ENCODE measurements around the gene NRXN2. TPM values are rescaled to one million over a fixed set of nuclear protein-coding genes. Genes with fewer than 3 reads are reported as not detected.
A peak's percentile ranks its signal among the peaks of the same experiment; 100 is the strongest.

Gene NRXN2
- total RNA-seq, 1 donor = 5.2 TPM

DNA sequence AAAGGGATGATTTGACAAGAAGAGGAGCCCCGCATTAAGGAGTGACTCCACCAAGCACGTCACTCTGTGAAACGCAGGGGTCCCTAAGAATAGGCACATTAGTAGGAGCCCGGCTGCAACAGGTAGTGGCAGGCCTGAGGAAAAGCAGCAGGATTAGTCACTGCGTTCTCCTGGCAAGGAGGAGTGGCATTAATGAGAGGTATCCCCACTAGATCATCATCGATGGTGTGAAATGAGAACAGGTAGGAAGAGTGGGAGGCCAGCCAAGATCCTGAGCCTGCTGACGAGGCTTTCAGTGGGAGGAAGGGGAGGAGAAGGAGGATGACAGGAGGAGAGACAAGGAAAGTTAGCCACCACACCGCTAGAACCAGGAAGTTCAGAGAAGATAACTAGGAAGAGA, 38.6 kb downstream of the NRXN2 start:
- no peak overlapping the region for H3K4me3 ChIP-seq (ENCODE audit: low read depth, low read length)
- DNase-seq (ENCODE audit: low read depth) = no peak
- TF ChIP-seq, protein P1, sequence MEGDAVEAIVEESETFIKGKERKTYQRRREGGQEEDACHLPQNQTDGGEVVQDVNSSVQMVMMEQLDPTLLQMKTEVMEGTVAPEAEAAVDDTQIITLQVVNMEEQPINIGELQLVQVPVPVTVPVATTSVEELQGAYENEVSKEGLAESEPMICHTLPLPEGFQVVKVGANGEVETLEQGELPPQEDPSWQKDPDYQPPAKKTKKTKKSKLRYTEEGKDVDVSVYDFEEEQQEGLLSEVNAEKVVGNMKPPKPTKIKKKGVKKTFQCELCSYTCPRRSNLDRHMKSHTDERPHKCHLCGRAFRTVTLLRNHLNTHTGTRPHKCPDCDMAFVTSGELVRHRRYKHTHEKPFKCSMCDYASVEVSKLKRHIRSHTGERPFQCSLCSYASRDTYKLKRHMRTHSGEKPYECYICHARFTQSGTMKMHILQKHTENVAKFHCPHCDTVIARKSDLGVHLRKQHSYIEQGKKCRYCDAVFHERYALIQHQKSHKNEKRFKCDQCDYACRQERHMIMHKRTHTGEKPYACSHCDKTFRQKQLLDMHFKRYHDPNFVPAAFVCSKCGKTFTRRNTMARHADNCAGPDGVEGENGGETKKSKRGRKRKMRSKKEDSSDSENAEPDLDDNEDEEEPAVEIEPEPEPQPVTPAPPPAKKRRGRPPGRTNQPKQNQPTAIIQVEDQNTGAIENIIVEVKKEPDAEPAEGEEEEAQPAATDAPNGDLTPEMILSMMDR (IDR thresholded peaks at IDR 0.05; ENCODE audit: insufficient read depth, low read depth, low read length) = no peak

DNA sequence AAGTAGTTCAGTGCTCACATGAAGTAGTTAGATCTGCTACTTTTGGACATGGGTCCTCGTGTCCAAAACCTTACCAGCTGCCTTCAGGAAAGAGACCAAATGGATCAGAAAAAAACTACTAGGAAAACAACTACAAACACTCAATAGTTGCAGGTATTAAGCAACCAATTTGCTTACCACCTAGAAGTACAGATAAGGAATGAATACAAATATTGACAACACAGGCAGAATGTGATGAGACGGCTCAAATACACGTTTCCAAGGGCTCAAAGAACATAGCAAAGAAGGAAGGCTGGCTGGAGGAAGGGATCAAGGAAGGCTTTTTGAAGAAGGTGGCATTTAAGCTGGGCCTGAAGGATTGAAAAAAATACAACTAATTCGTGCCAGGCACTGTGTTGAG, 41.8 kb downstream of the NRXN2 start:
- TF ChIP-seq, protein P1 (IDR thresholded peaks at IDR 0.05; ENCODE audit: insufficient read depth, low read depth, low read length) = no peak
- no peak for DNase-seq (ENCODE audit: low read depth)
- no peak overlapping the region for H3K4me3 ChIP-seq (ENCODE audit: low read depth, low read length)

DNA sequence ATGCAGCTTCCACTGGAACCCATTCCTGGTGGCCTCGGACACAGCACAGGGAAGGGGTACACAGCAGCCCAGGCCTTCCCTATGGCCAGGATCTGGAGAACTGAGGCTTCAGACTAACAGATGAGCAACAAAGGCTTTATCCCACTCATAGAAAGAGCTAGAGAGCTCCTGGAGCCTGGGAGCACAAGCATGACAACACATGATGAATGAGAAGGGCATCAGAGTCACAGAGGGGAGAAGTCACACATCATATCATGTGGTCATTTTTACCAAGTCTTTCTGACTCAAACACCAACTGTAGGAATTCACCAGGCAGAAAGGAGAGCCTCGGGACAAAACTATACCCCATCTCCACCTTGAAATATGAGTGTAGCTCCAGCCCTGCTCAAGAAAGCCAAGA, 43.2 kb downstream of the NRXN2 start:
- H3K4me3 ChIP-seq (ENCODE audit: low read depth, low read length) = no peak overlapping the region
- TF ChIP-seq, protein P1 (IDR thresholded peaks at IDR 0.05; ENCODE audit: insufficient read depth, low read depth, low read length) = no peak
- DNase-seq (ENCODE audit: low read depth) = no peak

DNA sequence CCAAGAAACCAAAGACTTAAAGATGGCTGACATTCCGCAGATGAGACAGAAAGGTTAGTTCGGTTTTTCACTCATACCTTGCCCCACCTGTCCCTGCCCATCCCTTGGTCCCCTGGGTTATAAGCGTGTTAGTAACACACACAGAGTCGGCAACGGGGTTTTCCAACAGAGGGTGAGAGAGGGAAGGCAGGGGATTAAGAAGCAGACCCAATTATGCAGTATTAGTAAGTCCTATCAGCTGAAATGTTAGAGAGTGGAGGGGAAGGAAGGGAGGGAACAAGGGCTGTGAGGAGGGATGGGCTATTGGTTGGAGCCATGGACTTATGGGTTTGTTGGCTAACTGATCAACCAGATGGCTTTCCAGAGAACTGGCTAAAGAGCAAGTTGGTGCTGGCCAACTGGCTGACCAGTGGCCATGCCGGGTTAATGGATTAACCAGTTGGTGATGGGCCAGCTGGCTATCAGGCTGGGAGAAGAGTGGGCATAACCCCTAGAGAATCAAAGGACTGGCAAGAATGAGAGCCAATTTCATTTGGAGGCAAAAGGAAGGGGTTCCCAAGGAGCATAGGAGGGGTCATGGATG, 45.5 kb downstream of the NRXN2 start:
- H3K4me3 ChIP-seq (ENCODE audit: low read depth, low read length) = no peak overlapping the region
- TF ChIP-seq, protein P1 (IDR thresholded peaks at IDR 0.05; ENCODE audit: insufficient read depth, low read depth, low read length) = no peak
- no peak for DNase-seq (ENCODE audit: low read depth)

DNA sequence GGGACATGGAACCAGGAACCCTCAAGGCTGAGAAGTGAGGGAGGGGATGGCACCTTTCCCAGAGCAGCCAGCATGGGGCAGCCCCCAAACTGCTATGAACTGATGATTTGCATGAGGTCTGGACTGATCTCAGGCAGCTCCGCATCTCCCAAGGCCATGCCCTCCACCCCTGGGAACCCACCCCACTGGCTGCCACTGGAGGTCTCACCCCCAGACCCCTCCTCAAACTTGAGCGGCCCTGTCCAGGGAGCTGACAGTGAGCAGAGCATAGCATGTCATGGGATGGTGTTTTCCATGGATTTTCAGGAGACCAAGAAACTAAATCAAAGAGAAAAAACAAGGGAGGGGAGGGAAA, 46.8 kb downstream of the NRXN2 start:
- DNase-seq (ENCODE audit: low read depth) = no peak
- no peak overlapping the region for H3K4me3 ChIP-seq (ENCODE audit: low read depth, low read length)
- TF ChIP-seq, protein P1 (IDR thresholded peaks at IDR 0.05; ENCODE audit: insufficient read depth, low read depth, low read length) = no peak

DNA sequence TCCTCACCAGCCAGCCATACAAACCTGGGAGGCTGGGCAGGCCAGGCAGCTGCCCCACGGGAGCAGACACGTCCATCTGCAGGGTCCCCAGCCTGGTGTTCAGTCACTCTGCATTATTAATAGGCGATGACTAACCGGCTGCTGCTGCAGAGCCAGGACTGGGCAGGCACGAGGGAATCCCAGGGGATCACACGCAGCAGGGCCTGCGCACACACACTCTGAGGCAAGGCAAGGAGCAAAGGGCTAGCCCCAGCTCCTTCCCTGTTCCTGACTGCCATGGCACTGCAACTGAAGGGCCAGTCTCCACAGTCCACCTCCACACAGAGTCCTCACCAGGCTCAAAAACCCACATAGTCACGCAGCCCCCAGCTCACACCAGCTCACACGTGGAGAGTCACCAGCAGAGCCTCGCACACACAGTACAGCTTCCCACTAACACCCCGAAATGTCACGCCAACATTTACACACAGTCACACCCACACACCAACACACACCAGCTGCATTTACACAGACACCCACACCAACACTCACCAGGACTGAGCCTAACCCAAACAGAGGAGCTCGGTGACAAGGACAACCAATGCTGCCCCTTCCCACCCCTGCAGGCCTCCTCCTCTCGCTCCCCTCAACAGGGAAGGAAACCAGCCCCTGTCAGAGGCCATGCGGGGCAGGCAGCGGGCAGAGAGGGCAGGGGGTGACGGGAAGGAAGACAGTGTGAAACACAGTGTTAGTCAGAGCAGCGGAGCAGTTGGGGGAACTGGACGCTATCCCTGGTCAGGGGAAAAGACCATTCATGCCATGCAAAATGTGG, 47.3 kb downstream of the NRXN2 start:
- DNase-seq (ENCODE audit: low read depth) = peak; percentile 81
- no peak overlapping the region for H3K4me3 ChIP-seq (ENCODE audit: low read depth, low read length)
- TF ChIP-seq, protein P1 (IDR thresholded peaks at IDR 0.05; ENCODE audit: insufficient read depth, low read depth, low read length) = no peak
